K562 (cell line): ENCODE measurements around the gene SEPTIN6. TPM values are rescaled to one million over a fixed set of nuclear protein-coding genes. Genes with fewer than 3 reads are reported as not detected.

Experiments
- CHD1 ChIP-seq: fragments of 200-600 bp; sonication (generic); IDR thresholded peaks from one replicate; pipeline ENCODE4 v1.6.1; 2012; ENCODE audit warnings: mild to moderate bottlenecking, moderate library complexity, low read length, inconsistent platforms
- FOS ChIP-seq: IDR thresholded peaks from 3 replicates; pipeline ENCODE4 v1.6.1; 2011; ENCODE audit not compliant: insufficient read length; ENCODE audit errors: extremely low read depth
- FOSL1 ChIP-seq: fragments of 200-800 bp; sonication (Bioruptor generic); conservative IDR thresholded peaks from 2 replicates; pipeline ENCODE4 v1.6.1; 2016; ENCODE audit warnings: missing genetic modification characterization, missing compliant biosample characterization
- HMG20B ChIP-seq: fragments of 250-450 bp; sonication (Bioruptor Pico); IDR thresholded peaks from 2 replicates; pipeline ENCODE4 v1.5.0; 2021; ENCODE audit warnings: mild to moderate bottlenecking
- JUND ChIP-seq, 2 experiments: IDR thresholded peaks; 2 replicates in 1 of 2; 3 replicates in 1 of 2; pipeline ENCODE4 v1.6.1; 2011; ENCODE audit warnings: borderline replicate concordance in 2 of 2, low read depth in 2 of 2, low read length in 2 of 2, improper control_type of control experiment in 1 of 2, missing biosample characterization in 1 of 2, missing genetic modification characterization in 1 of 2, missing genetic modification reagents in 1 of 2
- LCOR ChIP-seq: sonication (generic); formaldehyde crosslinking; IDR thresholded peaks from 2 replicates; pipeline ENCODE4 v1.8.0; 2022; ENCODE audit warnings: mild to moderate bottlenecking, missing genetic modification reagents
- MTA3 ChIP-seq: fragments of 450-650 bp; formaldehyde crosslinking; IDR thresholded peaks from 2 replicates; pipeline ENCODE4 v1.6.1; 2017; ENCODE audit warnings: mild to moderate bottlenecking, borderline replicate concordance
- SMAD1 ChIP-seq: fragments of 150-350 bp; IDR thresholded peaks from 2 replicates; pipeline ENCODE4 v1.6.1; 2014; ENCODE audit warnings: low read length, low read depth; ENCODE audit not compliant: partially characterized antibody
- XRCC4 ChIP-seq: IDR thresholded peaks from one replicate; pipeline ENCODE4 v1.6.1; 2011; ENCODE audit not compliant: insufficient read depth, insufficient read length; ENCODE audit errors: extremely low read depth
- ZNF232 ChIP-seq: sonication (generic); formaldehyde crosslinking; IDR thresholded peaks from 2 replicates; pipeline ENCODE4 v1.8.0; 2022; ENCODE audit warnings: mild to moderate bottlenecking, missing genetic modification reagents
- ZNF445 ChIP-seq: fragments of 250-450 bp; sonication (Bioruptor Pico); IDR thresholded peaks from 2 replicates; pipeline ENCODE4 v1.4.0; 2020; ENCODE audit warnings: low read depth, mild to moderate bottlenecking, moderate library complexity
- ZNF551 ChIP-seq: fragments of 250-450 bp; sonication (Bioruptor Pico); IDR thresholded peaks from 2 replicates; pipeline ENCODE4 v1.5.0; 2021; ENCODE audit warnings: mild to moderate bottlenecking, moderate library complexity
- polyA plus RNA-seq, 8 experiments: library from polyadenylated mRNA; depleted of rRNA in 4 of 8; stranded (reverse) in 5 of 8; unstranded in 3 of 8; fragments of >200 nt; fragmentation: Nextera tagmentation in 2 of 8; fragmentation: Illumina TruSeq in 1 of 8; extraction: Ambion mirVana in 2 of 8; extraction: Trizol in 1 of 8; gene quantifications; 2 replicates each; pipeline versions ENCODE4 v1.2.1 to v1.2.3, GENCODE V29; 2011 to 2014; ENCODE audit warnings: inconsistent platforms in 1 of 8, missing spikeins in 1 of 8
- total RNA-seq, 7 experiments: library from RNA; depleted of rRNA in 6 of 7; stranded (reverse); fragments of >200 nt in 6 of 7; fragmentation: Illumina TruSeq in 2 of 7; extraction: Trizol in 2 of 7; gene quantifications; 2 replicates each; pipeline versions ENCODE4 v1.2.1 to v1.2.3, GENCODE V29; 2011 to 2021; ENCODE audit warnings: low replicate concordance in 1 of 7
- TF ChIP-seq, protein P1 (sequence below): fragments of 200-600 bp; sonication (generic); IDR thresholded peaks from one replicate; pipeline ENCODE4 v1.6.1; 2012; ENCODE audit warnings: mild to moderate bottlenecking, low read depth, low read length, inconsistent platforms
- TF ChIP-seq, protein P2 (sequence below): fragments of 200-800 bp; sonication (Bioruptor generic); IDR thresholded peaks from 2 replicates; pipeline ENCODE4 v1.6.1; 2017; ENCODE audit warnings: missing genetic modification characterization, missing compliant biosample characterization

The SEPTIN6 gene
- total and polyA plus RNA-seq, 9 of the 15 experiments (the other 6 are each of a cell fraction or from before 2014, with no cell fraction given), result 8.4 to 67.0 (median 37.8) TPM

DNA sequence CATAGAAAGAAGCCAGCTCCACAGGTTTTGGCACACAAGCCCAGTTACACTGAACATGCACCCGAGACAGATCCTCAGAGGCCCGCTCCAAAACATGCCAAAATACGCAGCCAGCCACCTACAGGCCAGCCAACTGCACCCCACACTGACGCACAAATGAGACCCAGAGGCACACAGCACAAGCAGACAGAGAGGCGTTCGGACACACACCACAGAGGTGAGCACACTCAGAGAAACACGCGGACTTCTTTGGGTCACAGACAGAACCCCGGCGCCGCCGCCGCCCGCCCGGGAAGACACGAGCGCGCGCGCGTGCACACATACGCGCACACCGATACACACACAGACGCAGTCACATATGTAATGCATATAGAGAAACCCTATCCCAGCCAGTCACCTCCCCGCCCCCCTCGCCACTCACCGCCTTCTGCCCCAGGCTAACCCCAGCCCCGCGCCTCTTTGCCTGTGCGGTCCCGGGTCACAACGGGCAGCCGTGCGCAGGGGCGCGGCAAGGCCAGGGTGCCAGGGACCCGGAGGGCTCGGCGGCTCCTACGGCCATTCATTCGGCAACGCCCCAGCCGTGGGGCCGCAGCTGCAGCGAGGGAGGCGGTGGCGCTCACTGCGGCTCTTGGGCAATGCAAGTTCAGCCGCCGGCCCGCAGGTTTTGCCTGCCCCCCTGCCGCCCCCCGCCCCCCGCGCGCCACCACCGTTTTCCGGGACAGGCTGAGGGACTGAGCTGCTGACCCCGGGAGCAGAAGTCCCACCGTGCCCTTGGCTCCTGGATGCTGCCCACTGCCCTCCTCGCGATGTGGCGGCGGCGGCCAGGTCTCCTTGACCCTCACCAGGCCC, 553 bp downstream of the SEPTIN6 start (continued):
- TF ChIP-seq, protein P1, sequence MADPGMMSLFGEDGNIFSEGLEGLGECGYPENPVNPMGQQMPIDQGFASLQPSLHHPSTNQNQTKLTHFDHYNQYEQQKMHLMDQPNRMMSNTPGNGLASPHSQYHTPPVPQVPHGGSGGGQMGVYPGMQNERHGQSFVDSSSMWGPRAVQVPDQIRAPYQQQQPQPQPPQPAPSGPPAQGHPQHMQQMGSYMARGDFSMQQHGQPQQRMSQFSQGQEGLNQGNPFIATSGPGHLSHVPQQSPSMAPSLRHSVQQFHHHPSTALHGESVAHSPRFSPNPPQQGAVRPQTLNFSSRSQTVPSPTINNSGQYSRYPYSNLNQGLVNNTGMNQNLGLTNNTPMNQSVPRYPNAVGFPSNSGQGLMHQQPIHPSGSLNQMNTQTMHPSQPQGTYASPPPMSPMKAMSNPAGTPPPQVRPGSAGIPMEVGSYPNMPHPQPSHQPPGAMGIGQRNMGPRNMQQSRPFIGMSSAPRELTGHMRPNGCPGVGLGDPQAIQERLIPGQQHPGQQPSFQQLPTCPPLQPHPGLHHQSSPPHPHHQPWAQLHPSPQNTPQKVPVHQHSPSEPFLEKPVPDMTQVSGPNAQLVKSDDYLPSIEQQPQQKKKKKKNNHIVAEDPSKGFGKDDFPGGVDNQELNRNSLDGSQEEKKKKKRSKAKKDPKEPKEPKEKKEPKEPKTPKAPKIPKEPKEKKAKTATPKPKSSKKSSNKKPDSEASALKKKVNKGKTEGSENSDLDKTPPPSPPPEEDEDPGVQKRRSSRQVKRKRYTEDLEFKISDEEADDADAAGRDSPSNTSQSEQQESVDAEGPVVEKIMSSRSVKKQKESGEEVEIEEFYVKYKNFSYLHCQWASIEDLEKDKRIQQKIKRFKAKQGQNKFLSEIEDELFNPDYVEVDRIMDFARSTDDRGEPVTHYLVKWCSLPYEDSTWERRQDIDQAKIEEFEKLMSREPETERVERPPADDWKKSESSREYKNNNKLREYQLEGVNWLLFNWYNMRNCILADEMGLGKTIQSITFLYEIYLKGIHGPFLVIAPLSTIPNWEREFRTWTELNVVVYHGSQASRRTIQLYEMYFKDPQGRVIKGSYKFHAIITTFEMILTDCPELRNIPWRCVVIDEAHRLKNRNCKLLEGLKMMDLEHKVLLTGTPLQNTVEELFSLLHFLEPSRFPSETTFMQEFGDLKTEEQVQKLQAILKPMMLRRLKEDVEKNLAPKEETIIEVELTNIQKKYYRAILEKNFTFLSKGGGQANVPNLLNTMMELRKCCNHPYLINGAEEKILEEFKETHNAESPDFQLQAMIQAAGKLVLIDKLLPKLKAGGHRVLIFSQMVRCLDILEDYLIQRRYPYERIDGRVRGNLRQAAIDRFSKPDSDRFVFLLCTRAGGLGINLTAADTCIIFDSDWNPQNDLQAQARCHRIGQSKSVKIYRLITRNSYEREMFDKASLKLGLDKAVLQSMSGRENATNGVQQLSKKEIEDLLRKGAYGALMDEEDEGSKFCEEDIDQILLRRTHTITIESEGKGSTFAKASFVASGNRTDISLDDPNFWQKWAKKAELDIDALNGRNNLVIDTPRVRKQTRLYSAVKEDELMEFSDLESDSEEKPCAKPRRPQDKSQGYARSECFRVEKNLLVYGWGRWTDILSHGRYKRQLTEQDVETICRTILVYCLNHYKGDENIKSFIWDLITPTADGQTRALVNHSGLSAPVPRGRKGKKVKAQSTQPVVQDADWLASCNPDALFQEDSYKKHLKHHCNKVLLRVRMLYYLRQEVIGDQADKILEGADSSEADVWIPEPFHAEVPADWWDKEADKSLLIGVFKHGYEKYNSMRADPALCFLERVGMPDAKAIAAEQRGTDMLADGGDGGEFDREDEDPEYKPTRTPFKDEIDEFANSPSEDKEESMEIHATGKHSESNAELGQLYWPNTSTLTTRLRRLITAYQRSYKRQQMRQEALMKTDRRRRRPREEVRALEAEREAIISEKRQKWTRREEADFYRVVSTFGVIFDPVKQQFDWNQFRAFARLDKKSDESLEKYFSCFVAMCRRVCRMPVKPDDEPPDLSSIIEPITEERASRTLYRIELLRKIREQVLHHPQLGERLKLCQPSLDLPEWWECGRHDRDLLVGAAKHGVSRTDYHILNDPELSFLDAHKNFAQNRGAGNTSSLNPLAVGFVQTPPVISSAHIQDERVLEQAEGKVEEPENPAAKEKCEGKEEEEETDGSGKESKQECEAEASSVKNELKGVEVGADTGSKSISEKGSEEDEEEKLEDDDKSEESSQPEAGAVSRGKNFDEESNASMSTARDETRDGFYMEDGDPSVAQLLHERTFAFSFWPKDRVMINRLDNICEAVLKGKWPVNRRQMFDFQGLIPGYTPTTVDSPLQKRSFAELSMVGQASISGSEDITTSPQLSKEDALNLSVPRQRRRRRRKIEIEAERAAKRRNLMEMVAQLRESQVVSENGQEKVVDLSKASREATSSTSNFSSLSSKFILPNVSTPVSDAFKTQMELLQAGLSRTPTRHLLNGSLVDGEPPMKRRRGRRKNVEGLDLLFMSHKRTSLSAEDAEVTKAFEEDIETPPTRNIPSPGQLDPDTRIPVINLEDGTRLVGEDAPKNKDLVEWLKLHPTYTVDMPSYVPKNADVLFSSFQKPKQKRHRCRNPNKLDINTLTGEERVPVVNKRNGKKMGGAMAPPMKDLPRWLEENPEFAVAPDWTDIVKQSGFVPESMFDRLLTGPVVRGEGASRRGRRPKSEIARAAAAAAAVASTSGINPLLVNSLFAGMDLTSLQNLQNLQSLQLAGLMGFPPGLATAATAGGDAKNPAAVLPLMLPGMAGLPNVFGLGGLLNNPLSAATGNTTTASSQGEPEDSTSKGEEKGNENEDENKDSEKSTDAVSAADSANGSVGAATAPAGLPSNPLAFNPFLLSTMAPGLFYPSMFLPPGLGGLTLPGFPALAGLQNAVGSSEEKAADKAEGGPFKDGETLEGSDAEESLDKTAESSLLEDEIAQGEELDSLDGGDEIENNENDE, result no peak
- TF ChIP-seq JUND (IDR thresholded peaks at IDR 0.05; ENCODE audit: borderline replicate concordance, low read depth, low read length) (peak; percentile 16; the same call in 1 of the 2 replicates), JUND (tag; IDR thresholded peaks at IDR 0.05; ENCODE audit: borderline replicate concordance, low read depth, low read length) (no peak), CHD1 (peak; percentile 22), ZNF551 (no peak), ZNF445 (CRISPR knock-in tag) (no peak), LCOR (CRISPR knock-in tag) (no peak), SMAD1 (no peak), FOS (no peak), XRCC4 (no peak), HMG20B (CRISPR knock-in tag) (no peak), ZNF232 (CRISPR knock-in tag) (no peak), MTA3 (no peak), FOSL1 (tag) (no peak)
- TF ChIP-seq, protein P2, sequence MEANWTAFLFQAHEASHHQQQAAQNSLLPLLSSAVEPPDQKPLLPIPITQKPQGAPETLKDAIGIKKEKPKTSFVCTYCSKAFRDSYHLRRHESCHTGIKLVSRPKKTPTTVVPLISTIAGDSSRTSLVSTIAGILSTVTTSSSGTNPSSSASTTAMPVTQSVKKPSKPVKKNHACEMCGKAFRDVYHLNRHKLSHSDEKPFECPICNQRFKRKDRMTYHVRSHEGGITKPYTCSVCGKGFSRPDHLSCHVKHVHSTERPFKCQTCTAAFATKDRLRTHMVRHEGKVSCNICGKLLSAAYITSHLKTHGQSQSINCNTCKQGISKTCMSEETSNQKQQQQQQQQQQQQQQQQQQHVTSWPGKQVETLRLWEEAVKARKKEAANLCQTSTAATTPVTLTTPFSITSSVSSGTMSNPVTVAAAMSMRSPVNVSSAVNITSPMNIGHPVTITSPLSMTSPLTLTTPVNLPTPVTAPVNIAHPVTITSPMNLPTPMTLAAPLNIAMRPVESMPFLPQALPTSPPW, result no peak
